ENCODE results near the gene LIX1L. TPM values are rescaled to one million over a fixed set of nuclear protein-coding genes. Genes with fewer than 3 reads are reported as not detected.

The LIX1L gene
- total and polyA plus RNA-seq, 2 of the 13 experiments (the other 11 are each of a cell fraction or from before 2014, with no cell fraction given) = 8.1 to 24.9 TPM

DNA sequence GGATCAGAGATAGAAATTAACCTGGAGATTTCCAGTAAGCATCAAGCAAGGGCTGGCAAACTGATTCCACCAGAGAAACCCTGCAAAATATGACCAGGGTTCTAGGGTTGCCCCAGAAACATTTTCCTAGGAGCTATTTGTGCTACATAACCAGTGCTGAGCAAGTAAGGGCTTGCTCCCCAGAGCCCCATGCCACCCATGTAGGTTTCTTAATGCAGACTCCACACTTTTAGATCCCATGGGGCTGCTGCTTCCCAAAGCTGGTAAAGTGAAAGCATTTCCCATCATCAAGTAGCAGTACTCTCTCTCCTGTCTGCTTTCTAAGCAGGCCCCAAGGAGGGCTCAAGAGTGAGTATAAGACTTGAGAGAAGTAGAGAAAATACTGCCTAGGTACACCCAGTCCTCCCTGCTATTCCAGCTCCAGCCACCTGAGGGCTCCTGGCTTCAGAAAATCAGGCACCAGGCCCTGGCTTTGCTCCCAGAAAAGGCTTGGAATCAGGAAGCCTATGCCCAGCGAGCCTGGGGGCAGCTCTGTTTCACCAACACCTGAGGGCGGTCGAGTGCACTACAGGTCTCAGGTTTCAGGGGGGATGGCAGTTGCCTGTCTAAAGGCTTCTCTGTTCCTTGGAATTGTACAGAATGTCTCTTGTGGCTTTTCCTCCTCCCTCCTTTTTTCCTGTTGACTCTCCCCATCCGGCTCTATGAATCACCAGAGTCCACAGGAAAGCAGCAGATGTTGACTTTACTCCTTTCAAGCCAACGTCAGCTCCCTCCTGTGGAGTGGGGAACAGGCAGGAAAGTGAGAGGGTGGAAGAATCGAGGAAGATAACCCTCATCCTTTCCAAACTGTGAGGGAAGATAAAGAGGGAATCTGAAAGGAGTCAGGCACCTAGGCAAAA is 66.0 kb downstream of the LIX1L start (continued):
- TF ChIP-seq, protein P1, sequence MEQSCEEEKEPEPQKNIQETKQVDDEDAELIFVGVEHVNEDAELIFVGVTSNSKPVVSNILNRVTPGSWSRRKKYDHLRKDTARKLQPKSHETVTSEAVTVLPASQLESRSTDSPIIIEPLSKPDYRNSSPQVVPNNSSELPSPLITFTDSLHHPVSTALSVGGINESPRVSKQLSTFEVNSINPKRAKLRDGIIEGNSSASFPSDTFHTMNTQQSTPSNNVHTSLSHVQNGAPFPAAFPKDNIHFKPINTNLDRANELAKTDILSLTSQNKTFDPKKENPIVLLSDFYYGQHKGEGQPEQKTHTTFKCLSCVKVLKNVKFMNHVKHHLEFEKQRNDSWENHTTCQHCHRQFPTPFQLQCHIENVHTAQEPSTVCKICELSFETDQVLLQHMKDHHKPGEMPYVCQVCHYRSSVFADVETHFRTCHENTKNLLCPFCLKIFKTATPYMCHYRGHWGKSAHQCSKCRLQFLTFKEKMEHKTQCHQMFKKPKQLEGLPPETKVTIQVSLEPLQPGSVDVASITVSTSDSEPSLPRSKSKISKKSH (CRISPR knock-in tag; IDR thresholded peaks at IDR 0.05; ENCODE audit: borderline replicate concordance) = no peak; the same call in 1 of the 2 replicates
- no peak for TF ChIP-seq CHD2 (IDR thresholded peaks at IDR 0.05; ENCODE audit: low read depth, low read length)
- no peak for TF ChIP-seq ZNF180 (CRISPR knock-in tag; IDR thresholded peaks at IDR 0.05; ENCODE audit: borderline replicate concordance, low read depth)
- peak; percentile 76; the same call in 1 of the 2 replicates for TF ChIP-seq FOXJ3 (CRISPR knock-in tag; IDR thresholded peaks at IDR 0.05; ENCODE audit: borderline replicate concordance)
- peak; percentile 67 for TF ChIP-seq ZMYM4 (CRISPR knock-in tag; IDR thresholded peaks at IDR 0.05)
- TF ChIP-seq, protein P2, sequence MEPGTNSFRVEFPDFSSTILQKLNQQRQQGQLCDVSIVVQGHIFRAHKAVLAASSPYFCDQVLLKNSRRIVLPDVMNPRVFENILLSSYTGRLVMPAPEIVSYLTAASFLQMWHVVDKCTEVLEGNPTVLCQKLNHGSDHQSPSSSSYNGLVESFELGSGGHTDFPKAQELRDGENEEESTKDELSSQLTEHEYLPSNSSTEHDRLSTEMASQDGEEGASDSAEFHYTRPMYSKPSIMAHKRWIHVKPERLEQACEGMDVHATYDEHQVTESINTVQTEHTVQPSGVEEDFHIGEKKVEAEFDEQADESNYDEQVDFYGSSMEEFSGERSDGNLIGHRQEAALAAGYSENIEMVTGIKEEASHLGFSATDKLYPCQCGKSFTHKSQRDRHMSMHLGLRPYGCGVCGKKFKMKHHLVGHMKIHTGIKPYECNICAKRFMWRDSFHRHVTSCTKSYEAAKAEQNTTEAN (CRISPR knock-in tag; conservative IDR thresholded peaks at IDR 0.05) = peak; percentile 80; the same call in 1 of the 2 replicates
- no peak for TF ChIP-seq ZNF431 (CRISPR knock-in tag; IDR thresholded peaks at IDR 0.05; ENCODE audit: borderline replicate concordance, low read depth)
- TF ChIP-seq TEAD2 (CRISPR knock-in tag; IDR thresholded peaks at IDR 0.05) = no peak
- TF ChIP-seq ZNF34 (CRISPR knock-in tag; IDR thresholded peaks at IDR 0.05; ENCODE audit: borderline replicate concordance) = no peak
- TF ChIP-seq, protein P3, sequence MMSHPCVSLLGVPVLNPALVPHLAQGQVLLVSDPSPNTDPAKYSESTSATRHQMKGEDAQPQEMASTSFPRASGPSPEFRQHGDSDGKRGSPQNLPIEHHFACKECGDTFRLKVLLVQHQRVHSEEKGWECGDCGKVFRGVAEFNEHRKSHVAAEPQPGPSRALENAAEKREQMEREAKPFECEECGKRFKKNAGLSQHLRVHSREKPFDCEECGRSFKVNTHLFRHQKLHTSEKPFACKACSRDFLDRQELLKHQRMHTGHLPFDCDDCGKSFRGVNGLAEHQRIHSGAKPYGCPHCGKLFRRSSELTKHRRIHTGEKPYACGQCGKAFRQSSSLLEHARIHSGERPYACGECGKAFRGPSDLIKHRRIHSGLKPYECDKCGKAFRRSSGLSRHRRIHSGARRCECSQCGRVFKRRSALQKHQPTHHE (CRISPR knock-in tag; IDR thresholded peaks at IDR 0.05; ENCODE audit: borderline replicate concordance) = peak; percentile 90
- TF ChIP-seq HNF4A (CRISPR knock-in tag; IDR thresholded peaks at IDR 0.05) = peak; percentile 51
- peak; percentile 97 for TF ChIP-seq FOSL2 (CRISPR knock-in tag; IDR thresholded peaks at IDR 0.05)
- peak; percentile 80 for TF ChIP-seq ZGPAT (CRISPR knock-in tag; IDR thresholded peaks at IDR 0.05)
- 0 out of 2 replicates have a peak, but pooled peaks have one; percentile 48 for TF ChIP-seq ZNF644 (CRISPR knock-in tag; IDR thresholded peaks at IDR 0.05; ENCODE audit: low read depth)
- no peak for TF ChIP-seq TAF15 (IDR thresholded peaks at IDR 0.05; ENCODE audit: low read depth, low read length, poor library complexity, severe bottlenecking)
- peak; percentile 59; the same call in 1 of the 2 replicates for TF ChIP-seq GATAD1 (CRISPR knock-in tag; IDR thresholded peaks at IDR 0.05)
- TF ChIP-seq ADNP (CRISPR knock-in tag; IDR thresholded peaks at IDR 0.05) = no peak
- TF ChIP-seq, protein P4, sequence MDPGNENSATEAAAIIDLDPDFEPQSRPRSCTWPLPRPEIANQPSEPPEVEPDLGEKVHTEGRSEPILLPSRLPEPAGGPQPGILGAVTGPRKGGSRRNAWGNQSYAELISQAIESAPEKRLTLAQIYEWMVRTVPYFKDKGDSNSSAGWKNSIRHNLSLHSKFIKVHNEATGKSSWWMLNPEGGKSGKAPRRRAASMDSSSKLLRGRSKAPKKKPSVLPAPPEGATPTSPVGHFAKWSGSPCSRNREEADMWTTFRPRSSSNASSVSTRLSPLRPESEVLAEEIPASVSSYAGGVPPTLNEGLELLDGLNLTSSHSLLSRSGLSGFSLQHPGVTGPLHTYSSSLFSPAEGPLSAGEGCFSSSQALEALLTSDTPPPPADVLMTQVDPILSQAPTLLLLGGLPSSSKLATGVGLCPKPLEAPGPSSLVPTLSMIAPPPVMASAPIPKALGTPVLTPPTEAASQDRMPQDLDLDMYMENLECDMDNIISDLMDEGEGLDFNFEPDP (CRISPR knock-in tag; conservative IDR thresholded peaks at IDR 0.05) = no peak
- TF ChIP-seq GATAD2A (CRISPR knock-in tag; IDR thresholded peaks at IDR 0.05) = peak; percentile 95
- no peak for TF ChIP-seq HNRNPLL (IDR thresholded peaks at IDR 0.05; ENCODE audit: low read depth, low read length, poor library complexity, severe bottlenecking)
- TF ChIP-seq ZKSCAN8 (CRISPR knock-in tag; IDR thresholded peaks at IDR 0.05; ENCODE audit: borderline replicate concordance) = peak; percentile 87; the same call in 1 of the 2 replicates
- TF ChIP-seq ZNF292 (CRISPR knock-in tag; IDR thresholded peaks at IDR 0.05; ENCODE audit: borderline replicate concordance, low read depth) = no peak

Data from HepG2 (cell line).